Measurements from ENCODE around the gene CELF4.

Gene CELF4

GRCh38 chr18:37520508-37520907, 45.1 kb downstream of the CELF4 start:
- Histone ChIP-seq H3K27ac (ENCODE audit: poor library complexity, severe bottlenecking) (no peak overlapping the region), H3K4me1 (ENCODE audit: insufficient read depth, poor library complexity, severe bottlenecking) (no peaks in the 10 kb centered on the region), H3K36me3 (ENCODE audit: low read depth) (no peaks in the 10 kb centered on the region), H3K27me3 (ENCODE audit: insufficient read depth, poor library complexity, severe bottlenecking) (peaks cover 35% of the 10 kb centered on the region), H3K9me3 (ENCODE audit: severe bottlenecking) (no peaks in the 10 kb centered on the region), H3K4me3 (ENCODE audit: severe bottlenecking) (no peak overlapping the region)
- ATAC-seq (ENCODE audit: low read depth), result no peak
- no peak for TF ChIP-seq CTCF (IDR thresholded peaks at IDR 0.05; ENCODE audit: poor library complexity, severe bottlenecking)
- no peak for DNase-seq (ENCODE audit: low spot score)

GRCh38 chr18:37519510-37520135, 46.0 kb downstream of the CELF4 start:
- no peak for DNase-seq (ENCODE audit: low spot score)
- peaks cover 32% of the 10 kb centered on the region for H3K27me3 ChIP-seq (ENCODE audit: insufficient read depth, poor library complexity, severe bottlenecking)
- no peak for ATAC-seq (ENCODE audit: low read depth)

GRCh38 chr18:37516361-37516853, 49.2 kb downstream of the CELF4 start:
- H3K36me3 ChIP-seq (ENCODE audit: low read depth), result no peaks in the 10 kb centered on the region
- ATAC-seq (ENCODE audit: low read depth), result no peak
- H3K4me3 ChIP-seq (ENCODE audit: severe bottlenecking), result no peak overlapping the region
- TF ChIP-seq CTCF (IDR thresholded peaks at IDR 0.05; ENCODE audit: poor library complexity, severe bottlenecking), result no peak
- H3K9me3 ChIP-seq (ENCODE audit: severe bottlenecking), result no peaks in the 10 kb centered on the region
- no peak for DNase-seq (ENCODE audit: low spot score)
- no peaks in the 10 kb centered on the region for H3K4me1 ChIP-seq (ENCODE audit: insufficient read depth, poor library complexity, severe bottlenecking)
- H3K27ac ChIP-seq (ENCODE audit: poor library complexity, severe bottlenecking), result no peak overlapping the region
- H3K27me3 ChIP-seq (ENCODE audit: insufficient read depth, poor library complexity, severe bottlenecking), result peaks cover 15% of the 10 kb centered on the region

More at GRCh38 chr18:37519510-37520135, 46.0 kb downstream of the CELF4 start:
- no peak overlapping the region for H3K27ac ChIP-seq (ENCODE audit: poor library complexity, severe bottlenecking)
- no peaks in the 10 kb centered on the region for H3K9me3 ChIP-seq (ENCODE audit: severe bottlenecking)
- no peaks in the 10 kb centered on the region for H3K4me1 ChIP-seq (ENCODE audit: insufficient read depth, poor library complexity, severe bottlenecking)
- no peak for TF ChIP-seq CTCF (IDR thresholded peaks at IDR 0.05; ENCODE audit: poor library complexity, severe bottlenecking)
- no peak overlapping the region for H3K4me3 ChIP-seq (ENCODE audit: severe bottlenecking)
- no peaks in the 10 kb centered on the region for H3K36me3 ChIP-seq (ENCODE audit: low read depth)

- no peak overlapping the region for H3K27ac ChIP-seq (ENCODE audit: poor library complexity, severe bottlenecking)
- no peaks in the 10 kb centered on the region for H3K4me1 ChIP-seq (ENCODE audit: insufficient read depth, poor library complexity, severe bottlenecking)
- no peaks in the 10 kb centered on the region for H3K36me3 ChIP-seq (ENCODE audit: low read depth)
- no peaks in the 10 kb centered on the region for H3K9me3 ChIP-seq (ENCODE audit: severe bottlenecking)
- H3K4me3 ChIP-seq (ENCODE audit: severe bottlenecking), result no peak overlapping the region
- TF ChIP-seq CTCF (IDR thresholded peaks at IDR 0.05; ENCODE audit: poor library complexity, severe bottlenecking), result no peak
- ATAC-seq (ENCODE audit: low read depth) (no peak), DNase-seq (ENCODE audit: low spot score) (no peak)
- H3K27me3 ChIP-seq (ENCODE audit: insufficient read depth, poor library complexity, severe bottlenecking), result peaks cover 15% of the 10 kb centered on the region
Measured at GRCh38 chr18:37514953-37515352, 50.6 kb downstream of the CELF4 start.

- no peak for ATAC-seq (ENCODE audit: low read depth)
- no peaks in the 10 kb centered on the region for H3K9me3 ChIP-seq (ENCODE audit: severe bottlenecking)
- no peak for TF ChIP-seq CTCF (IDR thresholded peaks at IDR 0.05; ENCODE audit: poor library complexity, severe bottlenecking)
Measured at GRCh38 chr18:37512400-37512799, 53.2 kb downstream of the CELF4 start.

More at GRCh38 chr18:37512400-37512799, 53.2 kb downstream of the CELF4 start:
- Histone ChIP-seq H3K4me3 (ENCODE audit: severe bottlenecking) (no peak overlapping the region), H3K4me1 (ENCODE audit: insufficient read depth, poor library complexity, severe bottlenecking) (no peaks in the 10 kb centered on the region), H3K27me3 (ENCODE audit: insufficient read depth, poor library complexity, severe bottlenecking) (peaks cover 11% of the 10 kb centered on the region), H3K36me3 (ENCODE audit: low read depth) (no peaks in the 10 kb centered on the region), H3K27ac (ENCODE audit: poor library complexity, severe bottlenecking) (no peak overlapping the region)
- DNase-seq (ENCODE audit: low spot score), result no peak

All from RWPE2 (cell line).